ENCODE measurements around the gene PARL. TPM values are rescaled to one million over a fixed set of nuclear protein-coding genes. Genes with fewer than 3 reads are reported as not detected.

Gene PARL
- total and polyA plus RNA-seq, 2 donors (not counting 1 experiment from before 2014, with no cell fraction given): 23.5 to 46.7 TPM

DNA sequence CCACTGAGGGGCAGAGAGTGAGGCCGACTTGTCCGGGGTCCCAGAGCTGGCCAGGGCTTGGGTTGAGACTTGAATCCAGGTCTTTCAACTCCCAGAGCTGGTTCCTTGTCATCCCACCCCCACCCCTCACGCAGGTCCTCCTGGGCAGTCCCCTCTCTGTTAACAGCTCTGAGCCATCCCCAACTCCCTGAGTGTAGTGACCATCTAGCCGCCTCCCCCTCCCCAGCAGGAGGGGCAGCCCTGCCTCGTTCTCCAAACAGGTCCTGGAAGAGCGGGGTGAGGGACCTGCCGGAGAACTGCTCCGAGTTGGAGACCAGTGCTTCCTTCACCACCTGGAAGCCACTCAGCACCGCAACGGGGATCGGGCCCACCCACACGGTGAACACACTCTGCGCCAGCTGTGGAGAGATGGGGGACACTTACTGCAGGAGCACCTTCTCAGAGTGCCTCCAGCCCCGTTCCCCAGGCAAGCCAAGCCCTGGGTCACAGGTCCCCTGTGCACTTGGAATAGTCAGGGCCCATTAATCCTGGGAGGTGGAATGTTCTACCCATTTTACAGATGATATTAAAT is 24.4 kb upstream of the PARL start:
- H3K27ac Mint-ChIP-seq: no peak overlapping the region
- ChIA-PET CTCF (interaction anchor here (0.5 to 0.7 kb wide), 3 partner anchors 136 to 1421 kb away, joined by 3 read pairs; no protein-coding TSS in a partner anchor), POLR2A (no interaction called here)
- Histone ChIP-seq H3K27me3 (replicated peaks in 1 of 4; ENCODE audit: control extremely low read depth in 1 of 4, control insufficient read depth in 3 of 4, insufficient read depth in 4 of 4, low read length in 3 of 4) (no peaks in the 10 kb centered on the region), H3K9me3 (ENCODE audit: control extremely low read depth in 1 of 3, control insufficient read depth in 2 of 3, insufficient read depth in 1 of 3, low read length in 2 of 3) (no peaks in the 10 kb centered on the region), H3K4me1 (ENCODE audit: control insufficient read depth in 2 of 2, insufficient read depth in 2 of 2, low read length in 2 of 2) (no peaks in the 10 kb centered on the region), H3K9ac (ENCODE audit: low read length) (no peak overlapping the region), H3K4me2 (replicated peaks; ENCODE audit: low read depth, low read length, poor library complexity, severe bottlenecking) (no peak overlapping the region), H3K36me3 (replicated peaks in 1 of 2; ENCODE audit: control extremely low read depth in 1 of 2, control insufficient read depth in 1 of 2, extremely low read depth in 1 of 2, insufficient read depth in 2 of 2, low read length in 1 of 2) (no peaks in the 10 kb centered on the region), H2AFZ (ENCODE audit: insufficient read depth, low read depth, low read length, poor library complexity, severe bottlenecking) (no peak overlapping the region), H3K79me2 (ENCODE audit: control insufficient read depth, insufficient read depth, low read length) (no peaks in the 10 kb centered on the region), H3K4me3 (ENCODE audit: control extremely low read depth in 1 of 5, extremely low read depth in 1 of 5, insufficient read depth in 1 of 5, low read depth in 2 of 5, low read length in 4 of 5) (no peak overlapping the region), H3K27ac (ENCODE audit: low read length in 2 of 2) (no peak overlapping the region), H4K20me1 (ENCODE audit: control insufficient read depth, insufficient read depth, low read length, poor library complexity, severe bottlenecking) (no peaks in the 10 kb centered on the region)
- intact Hi-C loops (cut with micrococcal nuclease): no loop called here
- peaks cover 6% of the 10 kb centered on the region for H3K27me3 Mint-ChIP-seq
- no peaks in the 10 kb centered on the region for H3K9me3 Mint-ChIP-seq (ENCODE audit: insufficient read depth)
- ATAC-seq (ENCODE audit: low read depth) (no peak), DNase-seq (no peak)
- H3K4me3 Mint-ChIP-seq: no peak overlapping the region
- TF ChIP-seq, protein P1, sequence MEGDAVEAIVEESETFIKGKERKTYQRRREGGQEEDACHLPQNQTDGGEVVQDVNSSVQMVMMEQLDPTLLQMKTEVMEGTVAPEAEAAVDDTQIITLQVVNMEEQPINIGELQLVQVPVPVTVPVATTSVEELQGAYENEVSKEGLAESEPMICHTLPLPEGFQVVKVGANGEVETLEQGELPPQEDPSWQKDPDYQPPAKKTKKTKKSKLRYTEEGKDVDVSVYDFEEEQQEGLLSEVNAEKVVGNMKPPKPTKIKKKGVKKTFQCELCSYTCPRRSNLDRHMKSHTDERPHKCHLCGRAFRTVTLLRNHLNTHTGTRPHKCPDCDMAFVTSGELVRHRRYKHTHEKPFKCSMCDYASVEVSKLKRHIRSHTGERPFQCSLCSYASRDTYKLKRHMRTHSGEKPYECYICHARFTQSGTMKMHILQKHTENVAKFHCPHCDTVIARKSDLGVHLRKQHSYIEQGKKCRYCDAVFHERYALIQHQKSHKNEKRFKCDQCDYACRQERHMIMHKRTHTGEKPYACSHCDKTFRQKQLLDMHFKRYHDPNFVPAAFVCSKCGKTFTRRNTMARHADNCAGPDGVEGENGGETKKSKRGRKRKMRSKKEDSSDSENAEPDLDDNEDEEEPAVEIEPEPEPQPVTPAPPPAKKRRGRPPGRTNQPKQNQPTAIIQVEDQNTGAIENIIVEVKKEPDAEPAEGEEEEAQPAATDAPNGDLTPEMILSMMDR (IDR thresholded peaks at IDR 0.05): no peak
- TF ChIP-seq EZH2 (IDR thresholded peaks at IDR 0.05; ENCODE audit: borderline replicate concordance, insufficient read depth, low read depth, low read length, poor library complexity, severe bottlenecking): no peak
- 85% methylated on average over 10 of the region's 14 CpGs for WGBS (ENCODE audit: insufficient coverage)
- no peaks in the 10 kb centered on the region for H3K4me1 Mint-ChIP-seq

DNA sequence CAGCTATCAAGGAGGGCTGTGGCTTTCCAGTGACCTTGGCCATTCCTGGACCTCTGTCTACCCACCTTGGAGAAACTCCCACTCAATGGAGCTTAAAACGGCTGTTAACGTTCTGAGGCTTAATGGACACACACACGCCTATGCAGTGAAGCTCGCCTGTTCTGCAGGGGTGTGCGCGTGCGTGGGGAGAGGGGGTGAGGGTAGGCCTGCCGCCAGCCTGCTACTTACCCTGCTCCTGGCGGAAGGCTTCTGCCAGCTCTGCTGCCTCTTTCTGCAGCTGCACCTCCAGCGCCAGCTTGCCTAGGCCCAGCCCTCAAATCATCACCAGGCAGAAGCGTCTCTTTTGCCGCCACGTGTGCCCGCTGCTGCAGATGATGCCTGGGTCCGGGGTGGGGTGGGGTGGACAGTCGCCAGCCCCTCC is 23.2 kb upstream of the PARL start:
- Histone ChIP-seq H3K36me3 (replicated peaks in 1 of 2; ENCODE audit: control extremely low read depth in 1 of 2, control insufficient read depth in 1 of 2, extremely low read depth in 1 of 2, insufficient read depth in 2 of 2, low read length in 1 of 2) (no peaks in the 10 kb centered on the region), H3K4me1 (ENCODE audit: control insufficient read depth in 2 of 2, insufficient read depth in 2 of 2, low read length in 2 of 2) (no peaks in the 10 kb centered on the region), H3K27ac (ENCODE audit: low read length in 2 of 2) (no peak overlapping the region), H3K79me2 (ENCODE audit: control insufficient read depth, insufficient read depth, low read length) (no peaks in the 10 kb centered on the region), H3K4me2 (replicated peaks; ENCODE audit: low read depth, low read length, poor library complexity, severe bottlenecking) (no peak overlapping the region), H3K4me3 (ENCODE audit: control extremely low read depth in 1 of 5, extremely low read depth in 1 of 5, insufficient read depth in 1 of 5, low read depth in 2 of 5, low read length in 4 of 5) (no peak overlapping the region), H3K27me3 (replicated peaks in 1 of 4; ENCODE audit: control extremely low read depth in 1 of 4, control insufficient read depth in 3 of 4, insufficient read depth in 4 of 4, low read length in 3 of 4) (no peaks in the 10 kb centered on the region), H3K9ac (ENCODE audit: low read length) (no peak overlapping the region), H4K20me1 (ENCODE audit: control insufficient read depth, insufficient read depth, low read length, poor library complexity, severe bottlenecking) (no peaks in the 10 kb centered on the region), H3K9me3 (ENCODE audit: control extremely low read depth in 1 of 3, control insufficient read depth in 2 of 3, insufficient read depth in 1 of 3, low read length in 2 of 3) (no peaks in the 10 kb centered on the region), H2AFZ (ENCODE audit: insufficient read depth, low read depth, low read length, poor library complexity, severe bottlenecking) (no peak overlapping the region)
- Mint-ChIP-seq H3K4me1 (no peaks in the 10 kb centered on the region), H3K9me3 (ENCODE audit: insufficient read depth) (no peaks in the 10 kb centered on the region), H3K27me3 (peaks cover 6% of the 10 kb centered on the region), H3K27ac (no peak overlapping the region), H3K4me3 (no peak overlapping the region)
- TF ChIP-seq EZH2 (IDR thresholded peaks at IDR 0.05; ENCODE audit: borderline replicate concordance, insufficient read depth, low read depth, low read length, poor library complexity, severe bottlenecking): no peak
- TF ChIP-seq, protein P1 (IDR thresholded peaks at IDR 0.05): no peak
- intact Hi-C loops (cut with micrococcal nuclease): no loop called here
- ATAC-seq (ENCODE audit: low read depth): no peak
- ChIA-PET POLR2A (no interaction called here), CTCF (interaction anchor here (0.7 to 5.3 kb wide), 2 partner anchors 12 to 1515 kb away, joined by 3 to 21 read pairs; no protein-coding TSS in a partner anchor)
- DNase-seq: no peak
- WGBS (ENCODE audit: insufficient coverage): 88% methylated on average over 10 of the region's 16 CpGs
